ENCODE results near the gene PRPH2.

DNA sequence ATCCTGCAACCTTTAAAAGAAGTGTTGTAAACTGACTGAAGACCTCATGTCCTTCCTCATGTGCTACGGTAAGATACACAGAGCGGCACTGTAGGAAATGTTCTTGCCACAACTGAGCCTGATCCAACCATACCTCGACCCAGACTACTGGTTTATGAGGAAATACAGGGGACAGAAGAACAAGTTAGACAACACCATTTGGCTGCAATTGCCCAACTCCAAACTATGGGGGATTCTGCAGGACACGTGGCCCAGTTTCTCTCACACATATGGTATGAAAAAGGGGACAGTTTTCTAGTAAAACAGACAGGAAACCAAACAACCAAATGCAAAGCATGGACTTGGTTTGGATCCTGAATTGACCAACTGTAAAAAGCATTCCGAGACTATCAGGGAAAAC, 10.5 kb downstream of the PRPH2 start:
- TF ChIP-seq, protein P1, sequence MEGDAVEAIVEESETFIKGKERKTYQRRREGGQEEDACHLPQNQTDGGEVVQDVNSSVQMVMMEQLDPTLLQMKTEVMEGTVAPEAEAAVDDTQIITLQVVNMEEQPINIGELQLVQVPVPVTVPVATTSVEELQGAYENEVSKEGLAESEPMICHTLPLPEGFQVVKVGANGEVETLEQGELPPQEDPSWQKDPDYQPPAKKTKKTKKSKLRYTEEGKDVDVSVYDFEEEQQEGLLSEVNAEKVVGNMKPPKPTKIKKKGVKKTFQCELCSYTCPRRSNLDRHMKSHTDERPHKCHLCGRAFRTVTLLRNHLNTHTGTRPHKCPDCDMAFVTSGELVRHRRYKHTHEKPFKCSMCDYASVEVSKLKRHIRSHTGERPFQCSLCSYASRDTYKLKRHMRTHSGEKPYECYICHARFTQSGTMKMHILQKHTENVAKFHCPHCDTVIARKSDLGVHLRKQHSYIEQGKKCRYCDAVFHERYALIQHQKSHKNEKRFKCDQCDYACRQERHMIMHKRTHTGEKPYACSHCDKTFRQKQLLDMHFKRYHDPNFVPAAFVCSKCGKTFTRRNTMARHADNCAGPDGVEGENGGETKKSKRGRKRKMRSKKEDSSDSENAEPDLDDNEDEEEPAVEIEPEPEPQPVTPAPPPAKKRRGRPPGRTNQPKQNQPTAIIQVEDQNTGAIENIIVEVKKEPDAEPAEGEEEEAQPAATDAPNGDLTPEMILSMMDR (IDR thresholded peaks at IDR 0.05; ENCODE audit: insufficient read depth, low read length, poor library complexity, severe bottlenecking): no peak
- TF ChIP-seq EZH2phosphoT487 (conservative IDR thresholded peaks at IDR 0.05; ENCODE audit: low read length): no peak

All from SU-DHL-6 (cell line).